KBM-7 (cell line): ENCODE data around the gene NCMAP.

ENCODE experiments used
- DNase-seq: peaks from one replicate; pipeline ENCODE4 v3.0.0-alpha.2; 2015
- in situ Hi-C: fragments of 300-500 bp; cut with MboI; formaldehyde crosslinking; loops from 2 replicates; pipeline ENCODE4 v1.14.3; 2020; ENCODE audit warnings: low sequenced_read_pairs, low pct_unique_long_range_greater_than_20kb, mixed read lengths

NCMAP gene

DNA sequence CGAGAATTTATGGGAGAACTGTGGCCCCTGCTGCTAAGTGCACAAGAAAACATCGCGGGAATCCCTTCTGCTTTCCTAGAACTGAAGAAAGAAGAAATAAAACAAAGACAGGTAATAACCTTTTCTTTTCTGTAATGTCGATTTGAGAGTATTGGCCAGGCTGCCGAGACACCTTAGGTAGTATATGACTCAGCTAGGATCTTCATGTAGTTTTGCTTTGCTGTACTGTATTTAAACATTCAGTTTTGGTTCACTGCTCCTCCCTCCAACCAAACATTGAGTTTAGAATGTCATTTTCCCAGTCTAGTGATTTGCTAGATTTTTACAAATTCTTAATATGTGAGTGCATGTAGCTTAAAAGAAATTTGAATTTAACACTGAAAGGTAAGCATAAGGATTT lies 93.0 kb downstream of the NCMAP start:
- in situ Hi-C loops = no loop called here
- DNase-seq = no peak

DNA sequence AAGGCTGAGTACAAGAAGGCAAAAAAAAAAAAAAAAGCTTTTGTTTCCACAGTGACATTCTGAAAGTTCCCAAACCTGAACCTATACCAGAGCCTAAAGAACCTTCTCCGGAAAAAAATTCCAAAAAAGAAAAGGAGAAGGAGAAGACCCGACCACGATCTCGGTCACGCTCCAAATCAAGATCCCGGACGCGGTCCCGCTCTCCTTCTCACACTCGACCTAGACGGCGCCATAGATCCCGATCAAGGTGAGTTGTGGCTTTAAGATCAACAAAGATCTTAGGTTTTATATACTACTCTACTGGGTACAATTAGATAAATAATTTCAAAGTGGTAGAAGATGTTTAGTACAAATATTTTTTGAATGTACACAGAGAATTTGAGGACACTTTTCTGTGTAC lies 96.5 kb downstream of the NCMAP start:
- in situ Hi-C loops = no loop called here
- no peak for DNase-seq

DNA sequence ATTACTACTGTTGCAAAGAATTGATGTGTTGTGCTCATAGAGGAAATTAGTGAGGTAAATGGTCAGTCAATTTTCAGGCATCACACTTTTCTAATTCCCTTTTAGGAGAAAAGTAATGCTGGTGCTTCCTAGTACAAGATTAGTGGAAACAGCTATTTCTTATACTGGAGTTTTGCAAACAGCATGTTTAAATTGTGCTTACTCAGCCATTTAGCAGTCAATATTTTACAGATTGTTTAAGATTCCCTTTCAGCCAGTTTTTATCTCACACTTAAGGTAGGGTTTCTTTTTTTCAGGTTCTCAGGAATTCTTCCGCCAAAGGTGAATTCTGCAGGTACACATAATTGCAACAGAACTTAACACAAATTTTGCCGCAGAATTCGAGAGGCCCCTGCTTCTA lies 98.1 kb downstream of the NCMAP start:
- in situ Hi-C loops = no loop called here
- no peak for DNase-seq

DNA sequence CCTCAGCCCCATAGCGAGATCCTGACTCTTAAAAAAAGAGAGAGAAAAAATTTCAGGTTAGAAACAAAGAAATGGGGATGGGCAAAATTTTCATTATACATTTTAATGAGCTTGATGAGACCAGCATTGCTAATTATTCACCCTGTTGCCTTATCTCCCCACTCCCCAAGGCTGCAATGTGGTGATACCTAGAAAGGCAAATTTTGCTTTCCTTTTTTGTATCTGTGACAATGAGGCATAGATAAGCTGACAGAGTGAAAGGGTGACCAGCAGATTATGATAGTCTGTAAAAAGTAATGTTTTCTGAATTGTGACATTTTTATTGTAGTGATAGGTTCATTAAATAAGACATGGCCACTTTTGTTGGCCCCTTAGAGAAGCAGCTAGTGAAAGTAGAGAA lies 100.2 kb downstream of the NCMAP start:
- in situ Hi-C loops = no loop called here
- DNase-seq = no peak

DNA sequence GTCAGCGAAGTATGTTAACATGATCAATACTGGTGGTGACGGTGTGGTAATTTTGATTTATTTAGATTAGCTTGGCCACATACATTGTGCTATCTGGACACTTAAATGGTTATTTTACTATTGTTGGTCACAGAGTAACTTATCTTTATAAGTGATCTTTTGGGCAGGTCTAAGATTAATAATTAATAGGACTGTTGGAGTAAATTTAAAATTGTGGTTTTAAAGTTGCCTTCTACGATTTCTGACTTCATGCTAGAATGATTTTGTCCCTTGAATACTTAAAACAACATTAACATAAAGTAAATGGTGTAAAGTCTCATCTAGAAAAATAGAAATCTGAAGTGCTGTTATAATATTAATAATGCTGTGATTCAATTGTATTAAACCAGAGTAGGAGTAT lies 101.9 kb downstream of the NCMAP start:
- in situ Hi-C loops = no loop called here
- no peak for DNase-seq
